ENCODE measurements around the gene SORCS2. TPM values are rescaled to one million over a fixed set of nuclear protein-coding genes. Genes with fewer than 3 reads are reported as not detected.

Gene SORCS2
- total and polyA plus RNA-seq, 2 of the 8 experiments (the other 6 are each of a cell fraction or from before 2014, with no cell fraction given) = 0.36 to 1.8 TPM

DNA sequence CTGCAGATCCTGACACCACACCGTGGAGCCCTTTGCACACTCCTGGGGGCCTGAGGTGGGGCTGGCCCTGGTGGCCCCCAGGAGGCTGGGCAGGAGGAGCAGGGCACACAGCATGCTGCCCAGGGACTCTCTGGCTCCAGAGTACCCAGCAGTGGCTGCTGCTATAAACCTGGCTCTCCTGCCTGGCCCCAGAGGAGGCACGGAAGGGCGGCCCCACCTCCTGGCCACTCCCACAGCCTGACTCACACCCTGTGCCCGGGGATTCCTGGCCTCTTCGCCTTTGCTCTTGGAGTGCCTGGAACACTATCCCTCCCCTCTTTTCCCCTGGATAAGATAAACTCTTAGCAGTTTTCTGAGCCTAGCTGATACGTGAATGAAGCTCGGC, 242.4 kb downstream of the SORCS2 start, which contains the start of gene PSAPL1:
PSAPL1 (minus strand) TSS at position 165 of the 385 bp plus-strand sequence; CDS start at position 114, 51 bp downstream.
- Histone ChIP-seq H3K9ac (replicated peaks in 1 of 4; ENCODE audit: extremely low read depth in 1 of 4, low read depth in 3 of 4, low read length in 3 of 4) (no peak within 1 kb of the TSS), H3K23ac (ENCODE audit: insufficient read length) (no peak within 1 kb of the TSS), H3K4me2 (ENCODE audit: insufficient read depth in 1 of 2, low read depth in 2 of 2, low read length in 2 of 2) (no peak within 1 kb of the TSS), H3K79me1 (ENCODE audit: low read depth, low read length) (no peaks in the 10 kb centered on the region), H3K27me3 (replicated peaks in 1 of 4; ENCODE audit: control insufficient read depth in 3 of 4, extremely low read depth in 1 of 4, insufficient read depth in 3 of 4, low read length in 3 of 4) (no peaks in the 10 kb centered on the region), H3K23me2 (ENCODE audit: low read depth, low read length) (no peaks in the 10 kb centered on the region), H2BK20ac (ENCODE audit: low read length) (peak within 1 kb of the TSS; percentile 48; the same call in 1 of the 2 replicates), H2BK5ac (ENCODE audit: low read depth, low read length) (no peak within 1 kb of the TSS), H2AK5ac (ENCODE audit: low read depth, low read length) (peak within 1 kb of the TSS; percentile 48; the same call in 1 of the 2 replicates), H3K9me3 (ENCODE audit: insufficient read depth in 2 of 2, low read depth in 1 of 2, low read length in 1 of 2) (0 out of 4 replicates have a peak, but pooled peaks cover 0 to 9% of the 10 kb centered on the region in 2 experiments), H3K18ac (ENCODE audit: extremely low read depth, low read length) (no peak within 1 kb of the TSS; the same call in 1 of the 2 replicates), H3K4ac (replicated peaks; ENCODE audit: insufficient read length, low read depth, low read length) (peak within 1 kb of the TSS; percentile 70), H2AFZ (ENCODE audit: low read length) (no peak within 1 kb of the TSS), H3K79me2 (ENCODE audit: control insufficient read depth in 1 of 2, insufficient read depth in 2 of 2, low read length in 2 of 2) (no peaks in the 10 kb centered on the region), H4K91ac (replicated peaks; ENCODE audit: insufficient read length, low read length) (no peak within 1 kb of the TSS), H2BK120ac (replicated peaks; ENCODE audit: low read depth, low read length) (peak within 1 kb of the TSS; percentile 34), H3K56ac (replicated peaks; ENCODE audit: insufficient read length, low read depth, low read length) (no peak within 1 kb of the TSS), H3K36me3 (ENCODE audit: control insufficient read depth in 2 of 4, insufficient read depth in 4 of 4, low read length in 3 of 4) (no peaks in the 10 kb centered on the region), H4K5ac (ENCODE audit: insufficient read length, low read depth, low read length) (no peak within 1 kb of the TSS), H3K4me3 (ENCODE audit: extremely low read depth in 1 of 4, insufficient read depth in 2 of 4, low read depth in 3 of 4, low read length in 4 of 4) (no peak within 1 kb of the TSS), H3K4me1 (replicated peaks in 1 of 4; ENCODE audit: control insufficient read depth in 3 of 4, insufficient read depth in 4 of 4, low read length in 3 of 4) (peaks cover 0 to 13% (median 7%) of the 10 kb centered on the region in 4 experiments; a peak in 4 of 7 replicates), H2BK12ac (ENCODE audit: low read depth, low read length) (no peak within 1 kb of the TSS), H4K20me1 (replicated peaks in 1 of 2; ENCODE audit: control insufficient read depth in 1 of 2, insufficient read depth in 2 of 2, low read length in 2 of 2) (no peaks in the 10 kb centered on the region), H3K14ac (ENCODE audit: insufficient read length) (no peak within 1 kb of the TSS), H2BK15ac (ENCODE audit: low read length) (0 out of 2 replicates have a peak within 1 kb of the TSS, but pooled peaks have one; percentile 88), H3K27ac (ENCODE audit: low read depth, low read length) (no peak within 1 kb of the TSS), H4K8ac (ENCODE audit: extremely low read depth, insufficient read depth, low read length) (peak within 1 kb of the TSS; percentile 89)
- 51% methylated on average over 5 of the region's 7 CpGs; no CpG with 5 or more reads in 1 of the 2 experiments for WGBS, 2 experiments (ENCODE audit: extremely low coverage in 1 of 2, insufficient coverage in 1 of 2, insufficient read length in 1 of 2, insufficient replicate concordance in 2 of 2, low coverage in 1 of 2, low lambda C conversion rate in 2 of 2, missing lambda C conversion rate in 1 of 2)
- FAIRE-seq (no peak), DNase-seq (ENCODE audit: low read depth in 1 of 2, low spot score in 2 of 2) (no peak)
- ChIA-PET POLR2A (ENCODE audit: partially characterized antibody) (interaction anchor here (1.1 kb wide), 1 partner anchor 8 kb away, joined by 3 read pairs; no protein-coding TSS in a partner anchor), CTCF (ENCODE audit: partially characterized antibody) (interaction anchor here (0.9 to 1.5 kb wide), 2 partner anchors 19 to 97 kb away, joined by 3 read pairs; no protein-coding TSS in a partner anchor)
- TF ChIP-seq TAF1 (IDR thresholded peaks at IDR 0.05; ENCODE audit: low read depth, low read length) (no peak), HDAC2 (IDR thresholded peaks at IDR 0.05; ENCODE audit: borderline replicate concordance in 1 of 2, low read depth in 2 of 2, low read length in 2 of 2) (no peak), RBBP5 (IDR thresholded peaks at IDR 0.05; ENCODE audit: borderline replicate concordance, low read depth, low read length) (no peak), NRF1 (IDR thresholded peaks at IDR 0.05; ENCODE audit: low read depth, low read length) (no peak), TEAD4 (IDR thresholded peaks at IDR 0.05; ENCODE audit: low read depth, low read length) (no peak), TCF12 (IDR thresholded peaks at IDR 0.05; ENCODE audit: low read depth, low read length) (no peak), RFX5 (IDR thresholded peaks at IDR 0.05; ENCODE audit: borderline replicate concordance, low read depth, low read length) (no peak), HDAC6 (IDR thresholded peaks at IDR 0.05; ENCODE audit: low read depth, low read length) (no peak)
